IMR-90 (cell line): ENCODE data around the gene SMC6. TPM values are rescaled to one million over a fixed set of nuclear protein-coding genes. Genes with fewer than 3 reads are reported as not detected.
A peak's percentile ranks its signal among the peaks of the same experiment; 100 is the strongest.

Source experiments
- ATAC-seq: fragments of 200-7000 bp; cut with Tn5 transposase; 2 replicates; pipeline ENCODE4 v1.9.1; 2020; ENCODE audit warnings: low read depth, mild to moderate bottlenecking, moderate library complexity
- BruUV-seq: library from RNA; stranded (reverse); fragments of 400-500 nt; replicated peaks from 2 replicates; lab custom pipeline; 2021; lab: Mats Ljungman, UMichigan
- CTCF ChIA-PET: fragments of 300-600 bp; formaldehyde crosslinking; extraction: SDS; loops from one replicate; lab custom pipeline; 2021; ENCODE audit warnings: antibody characterized with exemption; lab: Yijun Ruan, JAX
- POLR2A ChIA-PET: fragments of 300-600 bp; sonication (Branson Sonifier 250); formaldehyde crosslinking; loops from one replicate; lab custom pipeline; 2022; ENCODE audit warnings: antibody characterized with exemption; ENCODE audit not compliant: unreplicated experiment; lab: Charles Lee
- DNase-seq: peaks from one replicate; pipeline ENCODE4 v3.0.0; 2013
- H2AFZ ChIP-seq: replicated peaks from 2 replicates; pipeline ENCODE3; 2013; ENCODE audit warnings: low read length, mild to moderate bottlenecking; ENCODE audit not compliant: poor library complexity
- H2AK5ac ChIP-seq: 2 replicates; pipeline ENCODE4 v1.6.1; 2013; ENCODE audit warnings: low read depth, low read length, inconsistent platforms
- H2AK9ac ChIP-seq: replicated peaks from 2 replicates; pipeline ENCODE3; 2013; ENCODE audit warnings: mild to moderate bottlenecking, low read depth, low read length, moderate library complexity; ENCODE audit not compliant: poor library complexity
- H2BK120ac ChIP-seq: 2 replicates; pipeline ENCODE4 v1.6.1; 2013; ENCODE audit warnings: low read depth, low read length, inconsistent platforms
- H2BK15ac ChIP-seq: 3 replicates; pipeline ENCODE4 v1.6.1; 2013; ENCODE audit warnings: low read depth, low read length, inconsistent platforms
- H2BK20ac ChIP-seq: 2 replicates; pipeline ENCODE4 v1.6.1; 2013; ENCODE audit warnings: low read depth, mild to moderate bottlenecking, inconsistent platforms, low read length, moderate library complexity
- H2BK5ac ChIP-seq: 2 replicates; pipeline ENCODE4 v1.6.1; 2013; ENCODE audit warnings: mild to moderate bottlenecking, low read depth, low read length, inconsistent platforms; ENCODE audit not compliant: poor library complexity, severe bottlenecking
- H3K14ac ChIP-seq: replicated peaks from 2 replicates; pipeline ENCODE4 v1.6.1; 2013; ENCODE audit warnings: low read depth, low read length, inconsistent platforms
- H3K18ac ChIP-seq: 2 replicates; pipeline ENCODE4 v1.6.1; 2013; ENCODE audit warnings: low read depth, low read length, control low read depth
- H3K23ac ChIP-seq: 2 replicates; pipeline ENCODE4 v1.6.1; 2013; ENCODE audit warnings: low read depth, low read length, inconsistent platforms
- H3K27ac ChIP-seq: 2 replicates; pipeline ENCODE4 v1.5.1; 2013; ENCODE audit warnings: mild to moderate bottlenecking, control low read depth, low read length; ENCODE audit not compliant: insufficient read depth
- H3K27me3 ChIP-seq: 2 replicates; pipeline ENCODE4 v1.6.1; 2013; ENCODE audit warnings: low read length; ENCODE audit not compliant: control insufficient read depth, insufficient read depth
- H3K36me3 ChIP-seq: 2 replicates; pipeline ENCODE4 v1.6.1; 2013; ENCODE audit warnings: low read length, mixed read lengths; ENCODE audit not compliant: control insufficient read depth, insufficient read depth
- H3K4ac ChIP-seq: 2 replicates; pipeline ENCODE4 v1.6.1; 2013; ENCODE audit warnings: low read depth, low read length, inconsistent platforms
- H3K4me1 ChIP-seq: 2 replicates; pipeline ENCODE4 v1.6.1; 2013; ENCODE audit warnings: low read length, mixed read lengths; ENCODE audit not compliant: control insufficient read depth, insufficient read depth
- H3K4me2 ChIP-seq: 2 replicates; pipeline ENCODE4 v1.6.1; 2013; ENCODE audit warnings: low read depth, mild to moderate bottlenecking, control low read depth, low read length, moderate library complexity
- H3K4me3 ChIP-seq: 2 replicates; pipeline ENCODE4 v1.5.1; 2013; ENCODE audit warnings: low read depth, mild to moderate bottlenecking, control low read depth, low read length, moderate library complexity; ENCODE audit not compliant: insufficient read depth
- H3K56ac ChIP-seq: 2 replicates; pipeline ENCODE4 v1.6.1; 2013; ENCODE audit warnings: low read length, inconsistent platforms; ENCODE audit not compliant: insufficient read depth; ENCODE audit errors: extremely low read depth
- H3K79me1 ChIP-seq, 2 experiments: 2 replicates each; pipeline ENCODE4 v1.6.1; 2013; ENCODE audit warnings: low read length in 2 of 2, inconsistent platforms in 1 of 2, low read depth in 1 of 2
- H3K9ac ChIP-seq: 2 replicates; pipeline ENCODE4 v1.6.1; 2013; ENCODE audit warnings: low read depth, low read length, control low read depth
- H3K9me1 ChIP-seq: 2 replicates; pipeline ENCODE4 v1.6.1; 2013; ENCODE audit warnings: low read length, inconsistent platforms; ENCODE audit not compliant: insufficient read depth
- H3K9me3 ChIP-seq: 2 replicates; pipeline ENCODE4 v1.6.1; 2013; ENCODE audit warnings: low read length; ENCODE audit not compliant: control insufficient read depth, insufficient read depth
- H4K20me1 ChIP-seq: 2 replicates; pipeline ENCODE4 v1.6.1; 2013; ENCODE audit warnings: low read length, inconsistent platforms; ENCODE audit not compliant: insufficient read depth
- H4K5ac ChIP-seq: 2 replicates; pipeline ENCODE4 v1.6.1; 2013; ENCODE audit warnings: mild to moderate bottlenecking, low read depth, low read length, control low read depth
- H4K8ac ChIP-seq, 2 experiments: 2 replicates each; pipeline ENCODE4 v1.6.1; 2013; ENCODE audit warnings: low read depth in 2 of 2, low read length in 2 of 2, control low read depth in 1 of 2, inconsistent platforms in 1 of 2
- H4K91ac ChIP-seq: 2 replicates; pipeline ENCODE4 v1.6.1; 2013; ENCODE audit warnings: low read depth, low read length, inconsistent platforms; ENCODE audit not compliant: insufficient read depth
- BHLHE40 ChIP-seq: fragments of 150-350 bp; IDR thresholded peaks from 2 replicates; pipeline ENCODE4 v1.6.1; 2016; ENCODE audit warnings: mild to moderate bottlenecking, low read depth, low read length
- CEBPB ChIP-seq: IDR thresholded peaks from 2 replicates; pipeline ENCODE4 v1.6.1; 2012; ENCODE audit warnings: low read depth, low read length, improper control_type of control experiment
- WGBS, 2 experiments: methylation state at CpG; one replicate each; pipeline versions ENCODE4 v1.1.5 to v1.1.7; 2013; ENCODE audit warnings: missing lambda C conversion rate in 2 of 2; ENCODE audit not compliant: insufficient read length in 1 of 2; ENCODE audit errors: extremely low coverage in 2 of 2; 5-methylcytosine and 5-hydroxymethylcytosine counted together
- dilution Hi-C: fragments of 300-500 bp; cut with HindIII; formaldehyde crosslinking; loops from one replicate; pipeline ENCODE4 v1.14.3; 2018; ENCODE audit warnings: low sequenced_read_pairs; ENCODE audit not compliant: unreplicated experiment
- in situ Hi-C: fragments of 300-500 bp; cut with MboI; formaldehyde crosslinking; loops from 3 replicates; pipeline ENCODE4 v1.14.3; 2019; ENCODE audit warnings: low sequenced_read_pairs, inconsistent platforms, mixed read lengths
- intact Hi-C: fragments of 100-400 bp; cut with micrococcal nuclease; formaldehyde crosslinking; loops from 2 replicates; pipeline ENCODE4 v1.10.0; 2022
- polyA plus RNA-seq, 3 experiments: library from polyadenylated mRNA; depleted of rRNA; stranded (reverse); fragments of >200 nt; gene quantifications; 2 replicates each; pipeline ENCODE4 v1.2.3, GENCODE V29; 2012; ENCODE audit warnings: low replicate concordance in 1 of 3
- total RNA-seq: library from RNA; depleted of rRNA; stranded (reverse); fragments of >200 nt; gene quantifications from 2 replicates; pipeline ENCODE4 v1.2.3, GENCODE V29; 2012

SMC6 gene
- total and polyA plus RNA-seq, 2 of the 4 experiments (the other 2 are of a cell fraction): 6.5 to 10.4 TPM

DNA sequence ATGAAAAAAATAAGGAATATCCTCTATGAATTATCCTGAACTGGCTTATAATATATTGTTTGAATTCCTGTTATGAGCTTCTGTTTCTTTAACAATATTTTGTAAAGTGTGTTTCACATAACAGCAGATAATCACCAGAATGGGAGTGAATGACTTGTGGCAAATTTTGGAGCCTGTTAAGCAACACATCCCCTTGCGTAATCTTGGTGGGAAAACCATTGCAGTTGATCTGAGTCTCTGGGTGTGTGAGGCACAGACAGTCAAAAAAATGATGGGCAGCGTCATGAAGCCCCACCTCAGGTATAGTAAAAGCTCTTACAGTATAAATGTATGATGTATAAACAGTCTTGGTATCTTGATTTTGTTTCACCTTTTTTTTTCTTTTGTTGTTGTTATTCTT, 6.2 kb upstream of the SMC6 start:
- Histone ChIP-seq H3K9me1 (no peaks in the 10 kb centered on the region; the same call in 1 of the 2 replicates), H3K9me3 (no peaks in the 10 kb centered on the region), H3K18ac (no peak overlapping the region), H3K4me3 (no peak overlapping the region), H3K27ac (no peak overlapping the region), H2BK120ac (no peak overlapping the region), H3K4ac (no peak overlapping the region), H3K36me3 (no peaks in the 10 kb centered on the region; the same call in 1 of the 2 replicates), H2BK5ac (no peak overlapping the region), H4K91ac (no peak overlapping the region), H2AFZ (no peak overlapping the region), H2AK5ac (no peak overlapping the region), H3K79me1 (peaks cover 9 to 16% of the 10 kb centered on the region in 2 experiments), H3K23ac (no peak overlapping the region), H3K4me2 (no peak overlapping the region), H3K4me1 (no peaks in the 10 kb centered on the region), H4K8ac (no peak overlapping the region; a peak in 1 of 4 replicates), H2AK9ac (no peak overlapping the region), H3K27me3 (no peaks in the 10 kb centered on the region), H4K20me1 (no peaks in the 10 kb centered on the region; the same call in 1 of the 2 replicates), H3K9ac (no peak overlapping the region), H2BK15ac (no peak overlapping the region), H2BK20ac (no peak overlapping the region), H4K5ac (no peak overlapping the region), H3K14ac (no peak overlapping the region), H3K56ac (no peak overlapping the region)
- DNase-seq: no peak
- ChIA-PET CTCF (no interaction called here), POLR2A (no interaction called here)
- intact Hi-C loops (no loop called here), dilution Hi-C loops (no loop called here), in situ Hi-C loops (no loop called here)
- peak; percentile 80 for TF ChIP-seq CEBPB
- TF ChIP-seq BHLHE40: no peak
- BruUV-seq: no TSS peak
- ATAC-seq: no peak
- no CpG with 5 or more reads among the region's 2 CpGs for WGBS, 2 experiments
